HG02763 (cell line): ENCODE results near the gene TRIM17.

Experiments
- ATAC-seq: cut with Tn5 transposase; IDR thresholded peaks from one replicate; pipeline ENCODE4 v1.9.1; 2021; ENCODE audit warnings: mild to moderate bottlenecking, moderate library complexity; ENCODE audit not compliant: unreplicated experiment

The TRIM17 gene

DNA sequence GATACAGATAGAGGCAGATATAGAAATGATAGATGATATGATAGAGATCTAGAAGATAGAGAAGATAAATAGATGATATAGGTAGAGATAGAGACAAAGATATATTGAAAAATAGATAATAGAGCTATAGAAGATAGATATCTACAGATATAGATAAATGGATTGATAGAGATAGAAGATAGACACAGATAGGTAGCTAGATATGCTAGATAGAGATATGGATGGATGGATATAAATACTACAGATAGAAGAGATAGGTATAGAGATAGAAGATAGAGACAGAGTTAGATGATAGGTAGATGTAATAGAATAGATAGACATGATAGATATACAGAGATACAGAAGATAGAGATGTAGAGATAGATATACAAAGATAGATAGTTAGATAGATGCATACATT is 31.4 kb downstream of the TRIM17 start:
- no peak for ATAC-seq

DNA sequence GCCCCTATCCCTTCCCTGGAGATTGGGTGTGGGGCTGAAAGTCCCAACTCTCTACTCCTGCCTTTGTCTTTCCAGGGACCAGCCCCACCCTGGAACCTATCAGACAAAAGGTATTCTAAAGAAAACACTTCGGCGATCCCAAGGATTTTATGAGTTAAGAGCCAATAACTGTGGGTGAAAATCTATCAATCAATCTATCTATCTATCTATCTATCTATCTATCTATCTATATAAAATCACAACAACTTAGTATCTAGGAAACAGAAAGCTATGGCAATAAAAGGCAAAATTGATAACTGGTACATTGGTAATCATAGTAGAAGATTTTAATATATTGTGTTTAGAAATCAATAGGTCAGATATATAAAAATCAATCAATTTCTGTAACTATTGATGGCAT is 32.9 kb downstream of the TRIM17 start:
- no peak for ATAC-seq

- no peak for ATAC-seq
Observed at GRCh38 chr1:228381356-228381755, 35.3 kb downstream of the TRIM17 start.

DNA sequence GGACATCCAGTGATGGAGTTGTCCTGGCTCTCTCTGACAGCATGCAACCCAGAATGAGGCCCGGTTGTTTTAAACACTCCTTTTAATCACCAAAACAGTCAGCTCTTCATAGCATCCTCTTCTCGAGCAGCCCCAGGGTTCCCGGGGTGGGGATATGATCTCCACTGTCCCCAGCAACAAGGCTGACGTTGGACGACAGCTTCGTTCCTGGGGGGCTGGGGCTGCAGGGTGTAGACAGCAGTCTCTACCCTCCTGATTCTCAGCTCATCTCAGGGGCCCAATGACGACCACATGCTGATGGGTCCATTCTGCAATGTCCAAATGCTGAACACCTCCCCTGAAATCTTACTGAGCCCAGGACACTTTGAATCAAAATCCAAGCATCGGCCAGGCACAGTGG is 37.0 kb downstream of the TRIM17 start:
- no peak for ATAC-seq

GRCh38 chr1:228378873-228379460 is 37.7 kb downstream of the TRIM17 start:
- no peak for ATAC-seq

- no peak for ATAC-seq
Observed at GRCh38 chr1:228378090-228378872, 38.4 kb downstream of the TRIM17 start.

- ATAC-seq = no peak
Observed at GRCh38 chr1:228377664-228378089, 39.0 kb downstream of the TRIM17 start.

DNA sequence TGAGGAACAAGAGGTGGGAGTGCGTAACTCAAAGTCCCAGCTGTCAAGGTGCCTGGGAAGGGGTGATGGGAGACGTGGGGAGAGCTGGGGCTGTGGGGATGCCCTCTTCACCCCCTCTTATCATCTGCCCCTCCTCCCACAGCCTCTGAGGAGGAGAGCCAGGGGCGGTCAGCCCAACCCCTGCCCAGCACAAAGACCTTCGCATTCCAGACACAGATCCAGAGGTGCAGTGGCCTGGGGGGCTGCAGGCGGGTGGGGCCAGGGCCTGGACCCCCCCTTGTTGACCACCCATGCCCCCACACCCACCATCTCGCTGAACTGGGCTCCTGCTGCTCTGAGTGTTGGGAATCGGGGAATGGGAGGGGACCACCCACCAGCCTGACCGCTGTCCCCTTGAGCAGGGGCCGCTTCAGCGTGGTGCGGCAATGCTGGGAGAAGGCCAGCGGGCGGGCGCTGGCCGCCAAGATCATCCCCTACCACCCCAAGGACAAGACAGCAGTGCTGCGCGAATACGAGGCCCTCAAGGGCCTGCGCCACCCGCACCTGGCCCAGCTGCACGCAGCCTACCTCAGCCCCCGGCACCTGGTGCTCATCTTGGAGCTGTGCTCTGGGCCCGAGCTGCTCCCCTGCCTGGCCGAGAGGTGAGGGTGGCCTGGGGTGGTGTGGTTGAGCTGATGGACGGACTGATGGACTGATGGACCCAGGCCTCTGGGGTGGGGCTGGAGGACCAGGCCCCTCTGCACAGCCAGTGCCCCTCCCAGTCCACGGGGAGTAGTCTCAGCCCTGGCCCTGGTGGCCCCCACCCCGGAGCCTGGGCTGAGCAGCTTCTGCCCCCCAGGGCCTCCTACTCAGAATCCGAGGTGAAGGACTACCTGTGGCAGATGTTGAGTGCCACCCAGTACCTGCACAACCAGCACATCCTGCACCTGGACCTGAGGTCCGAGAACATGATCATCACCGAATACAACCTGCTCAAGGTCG is 39.7 kb downstream of the TRIM17 start:
- no peak for ATAC-seq

DNA sequence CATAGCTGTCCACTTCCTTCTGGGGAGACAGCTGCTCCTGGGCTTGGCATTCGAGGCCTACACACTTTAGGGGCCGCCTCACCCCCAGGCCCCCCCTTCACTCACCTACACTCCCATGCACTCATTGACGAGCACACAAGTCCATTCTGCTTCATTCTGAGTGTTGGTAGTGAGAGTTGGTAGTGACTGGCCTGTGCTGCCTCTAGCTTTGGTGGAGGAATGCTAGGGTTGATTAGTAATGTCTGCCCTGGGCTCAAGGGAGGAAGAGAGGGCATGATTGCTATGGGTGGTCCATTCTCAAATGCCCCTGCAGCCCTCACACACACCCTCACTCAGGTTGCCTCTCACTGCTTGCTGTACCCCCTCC is 40.4 kb downstream of the TRIM17 start:
- ATAC-seq = no peak

DNA sequence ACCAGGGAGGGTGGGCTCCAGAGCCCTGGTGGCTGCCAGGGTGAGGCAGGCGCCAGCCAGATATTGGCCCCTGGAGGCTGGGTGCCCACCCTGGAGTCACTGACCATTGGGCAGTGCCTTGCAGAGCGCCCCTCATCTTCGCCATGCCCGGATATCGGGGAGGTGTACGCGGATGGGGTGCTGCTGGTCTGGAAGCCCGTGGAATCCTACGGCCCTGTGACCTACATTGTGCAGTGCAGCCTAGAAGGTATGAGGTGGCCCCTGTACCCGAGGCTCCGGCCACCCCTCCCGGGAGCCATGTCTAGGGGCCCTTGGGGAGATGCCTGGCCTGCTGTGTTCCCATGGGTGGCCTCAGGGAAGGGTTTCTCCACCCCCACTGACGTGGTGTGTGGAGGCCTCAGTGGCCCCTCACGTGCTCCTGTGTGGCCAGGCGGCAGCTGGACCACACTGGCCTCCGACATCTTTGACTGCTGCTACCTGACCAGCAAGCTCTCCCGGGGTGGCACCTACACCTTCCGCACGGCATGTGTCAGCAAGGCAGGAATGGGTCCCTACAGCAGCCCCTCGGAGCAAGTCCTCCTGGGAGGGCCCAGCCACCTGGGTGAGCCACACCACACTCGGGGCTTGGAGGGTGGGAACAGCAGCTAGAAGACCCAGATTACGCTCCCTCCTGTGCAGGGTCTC is 40.9 kb downstream of the TRIM17 start:
- ATAC-seq = no peak

DNA sequence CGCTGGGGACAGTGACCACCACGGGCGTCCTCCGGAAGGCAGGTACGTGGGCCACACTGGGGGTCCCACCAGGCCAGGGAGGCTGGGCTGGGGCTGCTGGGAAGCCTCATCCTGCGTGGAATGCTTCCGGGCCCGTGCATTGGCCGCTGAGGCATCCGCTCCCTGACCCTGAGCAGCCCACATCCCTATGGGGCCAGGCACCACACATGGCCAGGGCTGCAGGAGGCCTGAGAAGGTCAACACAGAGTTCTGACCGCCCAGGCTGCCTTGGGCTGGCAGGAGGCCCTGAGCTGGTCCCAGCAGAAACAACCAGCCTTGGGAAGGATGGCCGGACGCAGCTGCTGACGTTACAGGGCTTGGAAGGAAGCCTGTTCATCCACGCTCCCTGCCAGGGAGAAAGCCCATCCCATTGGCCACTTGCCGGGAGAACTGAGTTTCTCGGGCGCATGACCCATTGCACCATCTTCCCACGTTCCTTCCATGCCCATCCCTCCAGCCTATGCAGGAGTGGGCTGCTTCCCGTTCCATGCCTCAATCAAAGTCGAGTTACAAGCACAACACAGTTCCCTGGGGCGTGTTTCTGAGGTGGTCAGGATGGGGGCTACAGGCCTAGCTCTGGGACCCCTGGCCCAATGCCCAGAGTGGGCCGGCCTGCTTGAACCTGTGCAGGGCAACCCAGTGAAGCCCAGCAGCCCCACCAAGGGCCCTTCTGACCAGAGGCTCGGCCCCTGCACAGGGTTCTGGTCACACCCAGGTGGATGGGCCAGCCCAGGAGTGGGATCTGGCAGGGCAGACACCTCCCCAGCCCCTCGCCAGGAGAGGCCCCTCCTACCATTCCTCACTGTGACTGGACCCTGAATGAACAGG is 41.7 kb downstream of the TRIM17 start:
- ATAC-seq = no peak

- ATAC-seq = no peak
Observed at GRCh38 chr1:228373681-228374571, 42.7 kb downstream of the TRIM17 start.

DNA sequence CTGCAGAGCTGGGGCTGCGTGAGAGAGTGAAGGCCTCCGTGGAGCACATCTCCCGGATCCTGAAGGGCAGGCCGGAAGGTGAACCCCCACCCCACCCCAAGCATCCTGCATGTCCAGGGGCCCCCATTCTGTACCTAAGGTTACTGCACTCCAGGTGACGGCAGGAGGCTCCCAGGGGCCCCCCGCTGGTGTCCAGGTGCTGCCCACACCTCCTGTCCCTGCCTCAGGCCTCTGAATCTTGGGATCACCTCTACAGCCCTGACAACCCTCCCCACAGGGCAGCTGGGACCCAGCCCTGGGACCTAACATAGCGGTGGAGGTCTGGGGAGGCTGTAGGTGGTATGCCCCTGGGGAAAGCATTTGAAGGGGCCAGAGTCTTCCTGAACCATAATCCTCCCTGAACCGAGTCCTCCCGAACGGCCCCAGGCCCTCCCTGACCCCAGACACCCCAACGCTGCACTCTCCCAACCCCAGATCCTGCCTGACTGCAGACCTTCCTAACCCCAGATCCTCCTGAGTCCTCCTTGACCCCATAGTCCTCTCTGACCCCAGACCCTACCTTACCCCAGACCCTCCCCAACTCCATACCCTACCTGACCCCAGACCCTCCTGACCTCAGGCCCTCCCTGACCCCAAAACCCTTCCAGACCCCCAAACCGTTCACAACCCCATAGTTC is 43.5 kb downstream of the TRIM17 start:
- no peak for ATAC-seq

- no peak for ATAC-seq
Observed at GRCh38 chr1:228372183-228373003, 44.3 kb downstream of the TRIM17 start.

- no peak for ATAC-seq
Observed at GRCh38 chr1:228371741-228372182, 44.9 kb downstream of the TRIM17 start.

DNA sequence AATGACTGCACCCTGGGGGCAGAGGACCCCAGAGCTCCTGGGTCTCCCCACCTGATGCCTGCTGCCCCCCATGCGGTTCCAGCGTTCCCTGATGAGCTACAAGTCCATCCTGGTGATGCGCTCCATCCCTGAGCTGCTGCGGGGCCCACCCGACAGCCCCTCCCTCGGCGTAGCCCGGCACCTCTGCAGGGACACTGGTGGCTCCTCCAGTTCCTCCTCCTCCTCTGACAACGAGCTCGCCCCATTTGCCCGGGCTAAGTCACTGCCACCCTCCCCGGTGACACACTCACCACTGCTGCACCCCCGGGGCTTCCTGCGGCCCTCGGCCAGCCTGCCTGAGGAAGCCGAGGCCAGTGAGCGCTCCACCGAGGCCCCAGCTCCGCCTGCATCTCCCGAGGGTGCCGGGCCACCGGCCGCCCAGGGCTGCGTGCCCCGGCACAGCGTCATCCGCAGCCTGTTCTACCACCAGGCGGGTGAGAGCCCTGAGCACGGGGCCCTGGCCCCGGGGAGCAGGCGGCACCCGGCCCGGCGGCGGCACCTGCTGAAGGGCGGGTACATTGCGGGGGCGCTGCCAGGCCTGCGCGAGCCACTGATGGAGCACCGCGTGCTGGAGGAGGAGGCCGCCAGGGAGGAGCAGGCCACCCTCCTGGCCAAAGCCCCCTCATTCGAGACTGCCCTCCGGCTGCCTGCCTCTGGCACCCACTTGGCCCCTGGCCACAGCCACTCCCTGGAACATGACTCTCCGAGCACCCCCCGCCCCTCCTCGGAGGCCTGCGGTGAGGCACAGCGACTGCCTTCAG is 45.5 kb downstream of the TRIM17 start:
- no peak for ATAC-seq
